ENCODE data around the gene LTBP2.

- no peak for TF ChIP-seq MAX (IDR thresholded peaks at IDR 0.05)
- peak; percentile 5 to 33 (median 27); a peak in 2 of 6 replicates for TF ChIP-seq CTCF (IDR thresholded peaks at IDR 0.05 in 2 of 3, conservative IDR thresholded peaks at IDR 0.05 in 1 of 3; ENCODE audit: borderline replicate concordance in 1 of 3, insufficient read depth in 1 of 3, low read depth in 2 of 3, low read length in 2 of 3)
- no peak for TF ChIP-seq REST (IDR thresholded peaks at IDR 0.05; ENCODE audit: low read depth)
- TF ChIP-seq EZH2 (IDR thresholded peaks at IDR 0.05): no peak
- TF ChIP-seq POLR2AphosphoS5 (IDR thresholded peaks at IDR 0.05; ENCODE audit: low read depth, low read length): no peak
- no peak for TF ChIP-seq POLR2A (IDR thresholded peaks at IDR 0.05; ENCODE audit: borderline replicate concordance, extremely low read depth, insufficient read depth, insufficient read length)
- peak; percentile 54 for TF ChIP-seq RAD21 (IDR thresholded peaks at IDR 0.05; ENCODE audit: low read depth)
- TF ChIP-seq YY1 (IDR thresholded peaks at IDR 0.05; ENCODE audit: extremely low read depth, insufficient replicate concordance, low read depth, low read length): no peak
- TF ChIP-seq ZFX (IDR thresholded peaks at IDR 0.05): no peak
- TF ChIP-seq SIN3A (IDR thresholded peaks at IDR 0.05; ENCODE audit: low read depth): no peak
- no peak for TF ChIP-seq CEBPB (IDR thresholded peaks at IDR 0.05; ENCODE audit: low read depth)
- TF ChIP-seq EZH2phosphoT487 (IDR thresholded peaks at IDR 0.05; ENCODE audit: borderline replicate concordance): no peak
Observed at GRCh38 chr14:74491956-74492775, 119.9 kb downstream of the LTBP2 start.
